GM18907 (cell line): ENCODE measurements around the gene PTP4A2.

ENCODE experiments used
- ATAC-seq: cut with Tn5 transposase; IDR thresholded peaks from one replicate; pipeline ENCODE4 v1.9.1; 2021; ENCODE audit warnings: mild to moderate bottlenecking, moderate library complexity; ENCODE audit not compliant: unreplicated experiment

The PTP4A2 gene

DNA sequence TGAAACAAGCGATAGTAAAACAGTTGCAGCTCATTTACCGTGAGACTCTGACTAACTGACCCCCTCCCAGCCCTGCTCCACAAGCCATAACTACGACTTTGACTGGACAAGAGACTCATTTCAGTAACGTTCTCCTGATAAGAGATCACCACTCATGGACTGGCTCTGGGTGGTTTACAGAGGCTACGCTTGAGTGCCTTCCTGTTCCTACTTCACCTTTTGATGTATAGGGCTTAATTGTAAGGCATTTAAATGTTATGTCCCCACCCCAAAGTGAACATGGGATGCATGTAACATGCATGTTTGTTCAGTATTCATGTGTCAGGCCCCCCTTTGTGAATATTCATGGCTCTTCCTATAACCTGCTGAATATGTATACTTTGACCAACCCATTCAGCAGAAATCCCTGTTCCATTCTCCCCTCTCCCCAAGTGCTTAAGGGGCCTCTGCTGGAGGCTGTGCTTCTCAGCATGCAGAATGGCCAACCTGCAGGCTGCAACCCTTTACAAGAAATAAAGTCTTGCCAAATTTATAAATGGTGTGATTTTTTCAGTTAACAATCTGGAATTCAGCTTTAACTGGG is 71.6 kb downstream of the PTP4A2 start:
- ATAC-seq, result no peak

- no peak for ATAC-seq
Observed at GRCh38 chr1:31865728-31866449, 72.3 kb downstream of the PTP4A2 start.

DNA sequence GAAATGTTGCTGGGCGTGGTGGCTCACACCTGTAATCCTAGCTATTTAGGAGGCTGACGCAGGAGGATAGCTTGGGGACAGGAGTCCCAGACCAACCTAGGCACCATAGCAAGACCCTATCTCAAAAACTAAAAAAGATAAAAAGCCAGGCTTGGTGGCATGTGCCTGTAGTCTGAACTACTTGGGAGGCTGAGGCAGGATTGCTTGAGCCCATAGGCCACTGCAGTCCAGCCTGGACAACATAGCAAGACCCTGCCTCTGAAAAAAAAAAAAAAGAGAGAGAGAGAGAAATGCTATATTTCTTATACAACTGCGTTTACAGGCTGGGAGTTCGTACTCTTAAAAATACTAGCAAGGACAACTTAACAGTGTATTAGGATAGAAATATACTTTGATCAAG is 76.1 kb downstream of the PTP4A2 start:
- no peak for ATAC-seq

DNA sequence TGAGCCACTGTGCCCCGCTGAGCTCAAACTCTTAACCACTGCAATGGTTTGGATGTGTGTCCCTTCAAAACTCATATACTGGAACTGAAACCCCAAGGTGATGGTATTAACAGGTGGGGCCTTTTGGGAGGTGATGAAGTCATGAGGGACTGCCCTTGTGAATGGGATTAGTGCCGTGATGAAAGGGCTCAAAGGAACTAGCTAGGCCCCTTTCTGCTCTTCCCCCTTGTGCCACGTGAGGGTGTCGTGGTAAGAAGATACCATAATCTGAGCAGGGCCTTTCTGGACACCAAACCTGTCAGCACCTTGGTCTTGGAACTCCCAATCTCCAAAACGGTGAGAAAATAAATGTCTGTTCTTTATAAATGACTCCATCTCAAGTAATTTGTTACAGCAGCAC is 76.8 kb downstream of the PTP4A2 start:
- no peak for ATAC-seq

DNA sequence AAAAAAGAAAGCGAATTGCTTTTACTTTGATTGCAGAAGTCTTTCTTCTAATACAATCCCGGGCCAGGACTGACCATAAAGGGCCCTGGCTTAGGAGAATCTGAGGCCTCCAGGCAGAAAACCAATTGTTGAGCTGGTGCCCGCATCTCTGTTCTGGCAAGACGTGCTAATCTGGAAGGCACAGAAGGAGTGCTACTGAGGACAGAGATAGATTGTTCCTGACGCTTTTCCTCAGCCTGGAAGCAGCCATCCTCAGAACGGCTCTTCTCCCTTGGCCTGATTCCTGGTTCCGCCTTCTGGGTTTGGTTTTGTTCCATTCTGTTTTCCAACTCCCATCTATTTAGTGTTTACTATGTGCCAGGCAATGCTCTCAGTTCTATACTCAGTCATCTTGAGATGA is 77.6 kb downstream of the PTP4A2 start:
- ATAC-seq, result no peak

GRCh38 chr1:31859719-31860118 is 78.4 kb downstream of the PTP4A2 start:
- ATAC-seq, result no peak

- no peak for ATAC-seq
Observed at GRCh38 chr1:31859044-31859443, 79.1 kb downstream of the PTP4A2 start.

- ATAC-seq, result no peak
Observed at GRCh38 chr1:31857863-31858262, 80.3 kb downstream of the PTP4A2 start.
